ENCODE results near the gene ENOSF1. TPM values are rescaled to one million over a fixed set of nuclear protein-coding genes. Genes with fewer than 3 reads are reported as not detected.

Gene ENOSF1
- total and polyA plus RNA-seq, 2 of the 13 experiments (the other 11 are each of a cell fraction or from before 2014, with no cell fraction given): 37.6 to 40.1 TPM

GRCh38 chr18:641224-641623 is 71.2 kb downstream of the ENOSF1 start:
- BruUV-seq (replicated peaks): no TSS peak
- no peaks in the 10 kb centered on the region for H4K20me1 ChIP-seq (ENCODE audit: insufficient read depth, low read length)
- ChIA-PET CTCF (ENCODE audit: low intra/inter-chr PET ratio, low total read pairs) (no interaction called here), POLR2A (no interaction called here)
- H3K79me2 ChIP-seq (ENCODE audit: insufficient read depth, low read length): no peaks in the 10 kb centered on the region
- no peak overlapping the region for H3K9ac ChIP-seq (ENCODE audit: insufficient read depth, low read depth, low read length)
- ATAC-seq (no peak), DNase-seq (ENCODE audit: low spot score) (no peak), FAIRE-seq (no peak)
- intact Hi-C loops (cut with micrococcal nuclease; ENCODE audit: unreplicated experiment) (no loop called here), in situ Hi-C loops (cut with HindIII; ENCODE audit: extremely low pct_ligation_motif_present, low pct_unique_long_range_greater_than_20kb) (no loop called here)
- TF ChIP-seq NR2C2 (CRISPR knock-in tag; IDR thresholded peaks at IDR 0.05; ENCODE audit: borderline replicate concordance) (0 out of 2 replicates have a peak, but pooled peaks have one; percentile 37), POLR2AphosphoS5 (IDR thresholded peaks at IDR 0.05; ENCODE audit: low read depth, low read length) (no peak), SALL1 (CRISPR knock-in tag; IDR thresholded peaks at IDR 0.05) (no peak), FOXO1 (CRISPR knock-in tag; IDR thresholded peaks at IDR 0.05) (no peak), NKX3-1 (CRISPR knock-in tag; IDR thresholded peaks at IDR 0.05) (no peak), ATF7 (IDR thresholded peaks at IDR 0.05) (no peak), ATF7 (CRISPR knock-in tag; IDR thresholded peaks at IDR 0.05) (no peak)
- no peaks in the 10 kb centered on the region for H3K27me3 ChIP-seq (ENCODE audit: control insufficient read depth in 1 of 2, insufficient read depth in 2 of 2, low read length in 2 of 2)
- WGBS (ENCODE audit: low lambda C conversion rate): 57% methylated on average over 6 of the region's 6 CpGs
- no peak overlapping the region for H3K4me3 ChIP-seq (replicated peaks in 1 of 3; ENCODE audit: insufficient read depth in 1 of 3, low read depth in 2 of 3, low read length in 3 of 3)
- H3K27ac ChIP-seq (ENCODE audit: extremely low read length, insufficient read depth, low read length): no peak overlapping the region
- H2AFZ ChIP-seq (ENCODE audit: low read length): no peak overlapping the region
- H3K4me1 ChIP-seq (ENCODE audit: insufficient read depth, low read length): 0 out of 2 replicates have a peak, but pooled peaks cover 6% of the 10 kb centered on the region
- no peaks in the 10 kb centered on the region for H3K36me3 ChIP-seq (replicated peaks in 1 of 2; ENCODE audit: control insufficient read depth in 1 of 2, insufficient read depth in 2 of 2, low read length in 2 of 2)
- no peak overlapping the region for H3K4me2 ChIP-seq (ENCODE audit: low read depth, low read length)
- H3K9me3 ChIP-seq (ENCODE audit: low read length): no peaks in the 10 kb centered on the region

DNA sequence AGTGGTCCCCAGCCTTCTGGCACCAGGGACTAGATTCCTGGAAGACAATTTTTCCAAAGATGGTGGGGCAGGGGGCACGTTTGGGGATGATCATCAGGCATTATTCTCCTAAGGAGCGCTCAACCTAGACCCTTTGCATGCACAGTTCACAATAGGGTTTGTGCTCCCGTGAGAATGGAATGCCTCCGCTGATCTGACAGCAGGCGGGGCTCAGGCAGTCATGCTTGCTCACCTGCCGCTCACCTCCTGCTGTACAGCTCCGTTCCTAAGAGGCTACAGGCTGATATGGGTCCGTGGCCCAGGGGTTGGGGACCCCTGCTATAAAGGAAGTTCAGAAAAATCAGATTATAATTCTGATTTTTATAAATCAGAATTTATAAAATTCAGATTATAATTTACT is 77.3 kb downstream of the ENOSF1 start:
- Histone ChIP-seq H3K9ac (ENCODE audit: insufficient read depth, low read depth, low read length) (no peak overlapping the region), H3K9me3 (ENCODE audit: low read length) (no peaks in the 10 kb centered on the region), H3K27ac (ENCODE audit: extremely low read length, insufficient read depth, low read length) (no peak overlapping the region), H3K4me1 (ENCODE audit: insufficient read depth, low read length) (peaks cover 11% of the 10 kb centered on the region; the same call in 1 of the 2 replicates), H3K4me3 (replicated peaks in 1 of 3; ENCODE audit: insufficient read depth in 1 of 3, low read depth in 2 of 3, low read length in 3 of 3) (no peak overlapping the region), H3K79me2 (ENCODE audit: insufficient read depth, low read length) (no peaks in the 10 kb centered on the region), H3K4me2 (ENCODE audit: low read depth, low read length) (no peak overlapping the region), H4K20me1 (ENCODE audit: insufficient read depth, low read length) (no peaks in the 10 kb centered on the region), H3K36me3 (replicated peaks in 1 of 2; ENCODE audit: control insufficient read depth in 1 of 2, insufficient read depth in 2 of 2, low read length in 2 of 2) (no peaks in the 10 kb centered on the region), H3K27me3 (ENCODE audit: control insufficient read depth in 1 of 2, insufficient read depth in 2 of 2, low read length in 2 of 2) (no peaks in the 10 kb centered on the region; a peak in 1 of 5 replicates), H2AFZ (ENCODE audit: low read length) (no peak overlapping the region)
- TF ChIP-seq, protein P1, sequence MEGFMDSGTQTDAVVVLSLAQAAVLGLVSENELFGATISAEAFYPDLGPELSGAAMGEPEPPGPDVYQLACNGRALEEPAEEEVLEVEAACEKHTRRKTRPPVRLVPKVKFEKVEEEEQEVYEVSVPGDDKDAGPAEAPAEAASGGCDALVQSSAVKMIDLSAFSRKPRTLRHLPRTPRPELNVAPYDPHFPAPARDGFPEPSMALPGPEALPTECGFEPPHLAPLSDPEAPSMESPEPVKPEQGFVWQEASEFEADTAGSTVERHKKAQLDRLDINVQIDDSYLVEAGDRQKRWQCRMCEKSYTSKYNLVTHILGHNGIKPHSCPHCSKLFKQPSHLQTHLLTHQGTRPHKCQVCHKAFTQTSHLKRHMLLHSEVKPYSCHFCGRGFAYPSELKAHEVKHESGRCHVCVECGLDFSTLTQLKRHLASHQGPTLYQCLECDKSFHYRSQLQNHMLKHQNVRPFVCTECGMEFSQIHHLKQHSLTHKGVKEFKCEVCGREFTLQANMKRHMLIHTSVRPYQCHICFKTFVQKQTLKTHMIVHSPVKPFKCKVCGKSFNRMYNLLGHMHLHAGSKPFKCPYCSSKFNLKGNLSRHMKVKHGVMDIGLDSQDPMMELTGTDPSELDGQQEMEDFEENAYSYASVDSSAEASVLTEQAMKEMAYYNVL (CRISPR knock-in tag; IDR thresholded peaks at IDR 0.05; ENCODE audit: borderline replicate concordance): no peak
- TF ChIP-seq SOX6 (IDR thresholded peaks at IDR 0.05) (no peak), SOX6 (CRISPR knock-in tag; IDR thresholded peaks at IDR 0.05) (0 out of 2 replicates have a peak, but pooled peaks have one; percentile 16)
- FAIRE-seq (no peak), DNase-seq (ENCODE audit: low spot score) (no peak), ATAC-seq (peak; percentile 42; the same call in 1 of the 3 replicates)
- 19% methylated on average over 6 of the region's 8 CpGs for WGBS (ENCODE audit: low lambda C conversion rate)
- ChIA-PET CTCF (ENCODE audit: low intra/inter-chr PET ratio, low total read pairs) (no interaction called here), POLR2A (interaction anchor here (0.9 kb wide), 1 partner anchor 23 kb away, joined by 3 read pairs; no protein-coding TSS in a partner anchor)
- BruUV-seq (replicated peaks): no TSS peak
- in situ Hi-C loops (cut with HindIII; ENCODE audit: extremely low pct_ligation_motif_present, low pct_unique_long_range_greater_than_20kb): no loop called here
- intact Hi-C loops (cut with micrococcal nuclease; ENCODE audit: unreplicated experiment): no loop called here

Data from HepG2 (cell line).